IMR-90 (cell line): ENCODE data around the gene ZNF827. TPM values are rescaled to one million over a fixed set of nuclear protein-coding genes. Genes with fewer than 3 reads are reported as not detected.

Experiments
- ATAC-seq: fragments of 200-7000 bp; cut with Tn5 transposase; 2 replicates; pipeline ENCODE4 v1.9.1; 2020; ENCODE audit warnings: low read depth, mild to moderate bottlenecking, moderate library complexity
- BruUV-seq: library from RNA; stranded (reverse); fragments of 400-500 nt; replicated peaks from 2 replicates; lab custom pipeline; 2021; lab: Mats Ljungman, UMichigan
- CTCF ChIA-PET: fragments of 300-600 bp; formaldehyde crosslinking; extraction: SDS; loops from one replicate; lab custom pipeline; 2021; ENCODE audit warnings: antibody characterized with exemption; lab: Yijun Ruan, JAX
- POLR2A ChIA-PET: fragments of 300-600 bp; sonication (Branson Sonifier 250); formaldehyde crosslinking; loops from one replicate; lab custom pipeline; 2022; ENCODE audit warnings: antibody characterized with exemption; ENCODE audit not compliant: unreplicated experiment; lab: Charles Lee
- DNase-seq: peaks from one replicate; pipeline ENCODE4 v3.0.0; 2013
- H2AFZ ChIP-seq: replicated peaks from 2 replicates; pipeline ENCODE3; 2013; ENCODE audit warnings: low read length, mild to moderate bottlenecking; ENCODE audit not compliant: poor library complexity
- H2AK5ac ChIP-seq: 2 replicates; pipeline ENCODE4 v1.6.1; 2013; ENCODE audit warnings: low read depth, low read length, inconsistent platforms
- H2AK9ac ChIP-seq: replicated peaks from 2 replicates; pipeline ENCODE3; 2013; ENCODE audit warnings: mild to moderate bottlenecking, low read depth, low read length, moderate library complexity; ENCODE audit not compliant: poor library complexity
- H2BK120ac ChIP-seq: 2 replicates; pipeline ENCODE4 v1.6.1; 2013; ENCODE audit warnings: low read depth, low read length, inconsistent platforms
- H2BK15ac ChIP-seq: 3 replicates; pipeline ENCODE4 v1.6.1; 2013; ENCODE audit warnings: low read depth, low read length, inconsistent platforms
- H2BK20ac ChIP-seq: 2 replicates; pipeline ENCODE4 v1.6.1; 2013; ENCODE audit warnings: low read depth, mild to moderate bottlenecking, inconsistent platforms, low read length, moderate library complexity
- H2BK5ac ChIP-seq: 2 replicates; pipeline ENCODE4 v1.6.1; 2013; ENCODE audit warnings: mild to moderate bottlenecking, low read depth, low read length, inconsistent platforms; ENCODE audit not compliant: poor library complexity, severe bottlenecking
- H3K14ac ChIP-seq: replicated peaks from 2 replicates; pipeline ENCODE4 v1.6.1; 2013; ENCODE audit warnings: low read depth, low read length, inconsistent platforms
- H3K18ac ChIP-seq: 2 replicates; pipeline ENCODE4 v1.6.1; 2013; ENCODE audit warnings: low read depth, low read length, control low read depth
- H3K23ac ChIP-seq: 2 replicates; pipeline ENCODE4 v1.6.1; 2013; ENCODE audit warnings: low read depth, low read length, inconsistent platforms
- H3K27ac ChIP-seq: 2 replicates; pipeline ENCODE4 v1.5.1; 2013; ENCODE audit warnings: mild to moderate bottlenecking, control low read depth, low read length; ENCODE audit not compliant: insufficient read depth
- H3K27me3 ChIP-seq: 2 replicates; pipeline ENCODE4 v1.6.1; 2013; ENCODE audit warnings: low read length; ENCODE audit not compliant: control insufficient read depth, insufficient read depth
- H3K36me3 ChIP-seq: 2 replicates; pipeline ENCODE4 v1.6.1; 2013; ENCODE audit warnings: low read length, mixed read lengths; ENCODE audit not compliant: control insufficient read depth, insufficient read depth
- H3K4ac ChIP-seq: 2 replicates; pipeline ENCODE4 v1.6.1; 2013; ENCODE audit warnings: low read depth, low read length, inconsistent platforms
- H3K4me1 ChIP-seq: 2 replicates; pipeline ENCODE4 v1.6.1; 2013; ENCODE audit warnings: low read length, mixed read lengths; ENCODE audit not compliant: control insufficient read depth, insufficient read depth
- H3K4me2 ChIP-seq: 2 replicates; pipeline ENCODE4 v1.6.1; 2013; ENCODE audit warnings: low read depth, mild to moderate bottlenecking, control low read depth, low read length, moderate library complexity
- H3K4me3 ChIP-seq: 2 replicates; pipeline ENCODE4 v1.5.1; 2013; ENCODE audit warnings: low read depth, mild to moderate bottlenecking, control low read depth, low read length, moderate library complexity; ENCODE audit not compliant: insufficient read depth
- H3K56ac ChIP-seq: 2 replicates; pipeline ENCODE4 v1.6.1; 2013; ENCODE audit warnings: low read length, inconsistent platforms; ENCODE audit not compliant: insufficient read depth; ENCODE audit errors: extremely low read depth
- H3K79me1 ChIP-seq, 2 experiments: 2 replicates each; pipeline ENCODE4 v1.6.1; 2013; ENCODE audit warnings: low read length in 2 of 2, inconsistent platforms in 1 of 2, low read depth in 1 of 2
- H3K9ac ChIP-seq: 2 replicates; pipeline ENCODE4 v1.6.1; 2013; ENCODE audit warnings: low read depth, low read length, control low read depth
- H3K9me1 ChIP-seq: 2 replicates; pipeline ENCODE4 v1.6.1; 2013; ENCODE audit warnings: low read length, inconsistent platforms; ENCODE audit not compliant: insufficient read depth
- H3K9me3 ChIP-seq: 2 replicates; pipeline ENCODE4 v1.6.1; 2013; ENCODE audit warnings: low read length; ENCODE audit not compliant: control insufficient read depth, insufficient read depth
- H4K20me1 ChIP-seq: 2 replicates; pipeline ENCODE4 v1.6.1; 2013; ENCODE audit warnings: low read length, inconsistent platforms; ENCODE audit not compliant: insufficient read depth
- H4K5ac ChIP-seq: 2 replicates; pipeline ENCODE4 v1.6.1; 2013; ENCODE audit warnings: mild to moderate bottlenecking, low read depth, low read length, control low read depth
- H4K8ac ChIP-seq, 2 experiments: 2 replicates each; pipeline ENCODE4 v1.6.1; 2013; ENCODE audit warnings: low read depth in 2 of 2, low read length in 2 of 2, control low read depth in 1 of 2, inconsistent platforms in 1 of 2
- H4K91ac ChIP-seq: 2 replicates; pipeline ENCODE4 v1.6.1; 2013; ENCODE audit warnings: low read depth, low read length, inconsistent platforms; ENCODE audit not compliant: insufficient read depth
- CEBPB ChIP-seq: IDR thresholded peaks from 2 replicates; pipeline ENCODE4 v1.6.1; 2012; ENCODE audit warnings: low read depth, low read length, improper control_type of control experiment
- CTCF ChIP-seq: conservative IDR thresholded peaks from 2 replicates; pipeline ENCODE4 v1.5.1; 2012; ENCODE audit warnings: mild to moderate bottlenecking, low read depth, low read length, improper control_type of control experiment
- MAFK ChIP-seq: IDR thresholded peaks from 2 replicates; pipeline ENCODE4 v1.6.1; 2012; ENCODE audit warnings: low read depth, low read length, improper control_type of control experiment
- MAZ ChIP-seq: IDR thresholded peaks from 2 replicates; pipeline ENCODE4 v1.6.1; 2012; ENCODE audit warnings: low read depth, mild to moderate bottlenecking, low read length, improper control_type of control experiment, moderate library complexity, borderline replicate concordance
- RCOR1 ChIP-seq: IDR thresholded peaks from 2 replicates; pipeline ENCODE4 v1.6.1; 2012; ENCODE audit warnings: mild to moderate bottlenecking, low read length, improper control_type of control experiment; ENCODE audit not compliant: insufficient replicate concordance
- RFX5 ChIP-seq: IDR thresholded peaks from 2 replicates; pipeline ENCODE4 v1.8.0; 2012; ENCODE audit warnings: low read depth, mild to moderate bottlenecking, low read length, moderate library complexity
- USF2 ChIP-seq: fragments of 150-350 bp; IDR thresholded peaks from 2 replicates; pipeline ENCODE4 v1.6.1; 2017; ENCODE audit warnings: mild to moderate bottlenecking, antibody characterized with exemption, low read length, low read depth
- WGBS, 2 experiments: methylation state at CpG; one replicate each; pipeline versions ENCODE4 v1.1.5 to v1.1.7; 2013; ENCODE audit warnings: missing lambda C conversion rate in 2 of 2; ENCODE audit not compliant: insufficient read length in 1 of 2; ENCODE audit errors: extremely low coverage in 2 of 2; 5-methylcytosine and 5-hydroxymethylcytosine counted together
- dilution Hi-C: fragments of 300-500 bp; cut with HindIII; formaldehyde crosslinking; loops from one replicate; pipeline ENCODE4 v1.14.3; 2018; ENCODE audit warnings: low sequenced_read_pairs; ENCODE audit not compliant: unreplicated experiment
- in situ Hi-C: fragments of 300-500 bp; cut with MboI; formaldehyde crosslinking; loops from 3 replicates; pipeline ENCODE4 v1.14.3; 2019; ENCODE audit warnings: low sequenced_read_pairs, inconsistent platforms, mixed read lengths
- intact Hi-C: fragments of 100-400 bp; cut with micrococcal nuclease; formaldehyde crosslinking; loops from 2 replicates; pipeline ENCODE4 v1.10.0; 2022
- polyA plus RNA-seq, 3 experiments: library from polyadenylated mRNA; depleted of rRNA; stranded (reverse); fragments of >200 nt; gene quantifications; 2 replicates each; pipeline ENCODE4 v1.2.3, GENCODE V29; 2012; ENCODE audit warnings: low replicate concordance in 1 of 3
- total RNA-seq: library from RNA; depleted of rRNA; stranded (reverse); fragments of >200 nt; gene quantifications from 2 replicates; pipeline ENCODE4 v1.2.3, GENCODE V29; 2012

The ZNF827 gene
- total and polyA plus RNA-seq, 2 of the 4 experiments (the other 2 are of a cell fraction) = 6.6 to 31.7 TPM

- no peak overlapping the region for H3K27ac ChIP-seq
- dilution Hi-C loops = no loop called here
Measured at GRCh38 chr4:145881576-145881975, 57.0 kb downstream of the ZNF827 start.

More at GRCh38 chr4:145881576-145881975, 57.0 kb downstream of the ZNF827 start:
- no peak overlapping the region for H2AFZ ChIP-seq
- H4K91ac ChIP-seq = no peak overlapping the region
- H2AK5ac ChIP-seq = no peak overlapping the region
- H3K9ac ChIP-seq = no peak overlapping the region
- H3K9me3 ChIP-seq = no peaks in the 10 kb centered on the region
- 100% methylated on average over 3 of the region's 4 CpGs; no CpG with 5 or more reads in 1 of the 2 experiments for WGBS, 2 experiments
- no TSS peak for BruUV-seq
- peaks cover 3% of the 10 kb centered on the region; the same call in 1 of the 2 replicates for H3K9me1 ChIP-seq
- in situ Hi-C loops (no loop called here), intact Hi-C loops (loop anchor here (10.0 kb wide), 1 partner anchor 173 kb away; no protein-coding TSS in a partner anchor)
- no peak overlapping the region for H3K14ac ChIP-seq
- H3K23ac ChIP-seq = no peak overlapping the region
- no peak overlapping the region for H3K4ac ChIP-seq
- H3K79me1 ChIP-seq = peaks cover 17 to 36% of the 10 kb centered on the region in 2 experiments
- H3K4me3 ChIP-seq = no peak overlapping the region
- no peak overlapping the region for H3K56ac ChIP-seq
- ATAC-seq (no peak), DNase-seq (no peak)
- peaks cover 8% of the 10 kb centered on the region for H3K4me1 ChIP-seq
- no peak overlapping the region for H2BK5ac ChIP-seq
- no peak for TF ChIP-seq MAFK
- TF ChIP-seq CEBPB = no peak
- no peak for TF ChIP-seq USF2
- no peak for TF ChIP-seq RFX5
- TF ChIP-seq CTCF = no peak
- TF ChIP-seq RCOR1 = no peak
- no peak for TF ChIP-seq MAZ
- ChIA-PET POLR2A (no interaction called here), CTCF (interaction anchor here (0.7 kb wide), 1 partner anchor 15 kb away, joined by 3 read pairs; no protein-coding TSS in a partner anchor)
- H3K18ac ChIP-seq = no peak overlapping the region
- no peak overlapping the region for H2BK15ac ChIP-seq
- no peak overlapping the region for H4K5ac ChIP-seq
- peaks cover 11% of the 10 kb centered on the region for H3K36me3 ChIP-seq
- H4K20me1 ChIP-seq = 0 out of 2 replicates have a peak, but pooled peaks cover 3% of the 10 kb centered on the region
- H4K8ac ChIP-seq = no peak overlapping the region
- H2BK20ac ChIP-seq = no peak overlapping the region
- no peaks in the 10 kb centered on the region for H3K27me3 ChIP-seq
- H2BK120ac ChIP-seq = no peak overlapping the region
- H3K4me2 ChIP-seq = no peak overlapping the region
- no peak overlapping the region for H2AK9ac ChIP-seq
